DLD1 (cell line): ENCODE results near the gene MBTPS1.

Source experiments
- in situ Hi-C: cut with HindIII; loops from 2 replicates; pipeline ENCODE4 v1.10.0; 2017; ENCODE audit warnings: low sequenced_read_pairs

MBTPS1 gene

GRCh38 chr16:84081446-84081989 lies 35.2 kb downstream of the MBTPS1 start:
- in situ Hi-C loops: no loop called here

- in situ Hi-C loops: no loop called here
Measured at GRCh38 chr16:84080813-84081212, 35.9 kb downstream of the MBTPS1 start.

- in situ Hi-C loops: no loop called here
Measured at GRCh38 chr16:84080378-84080777, 36.4 kb downstream of the MBTPS1 start.

GRCh38 chr16:84079664-84080063 lies 37.1 kb downstream of the MBTPS1 start:
- in situ Hi-C loops: no loop called here

- in situ Hi-C loops: no loop called here
Measured at GRCh38 chr16:84075376-84075775, 41.4 kb downstream of the MBTPS1 start.

GRCh38 chr16:84074721-84075120 lies 42.0 kb downstream of the MBTPS1 start:
- in situ Hi-C loops: no loop called here

GRCh38 chr16:84072014-84072413 lies 44.7 kb downstream of the MBTPS1 start:
- in situ Hi-C loops: no loop called here

- in situ Hi-C loops: no loop called here
Measured at GRCh38 chr16:84071121-84071520, 45.6 kb downstream of the MBTPS1 start.

- in situ Hi-C loops: no loop called here
Measured at GRCh38 chr16:84069540-84069939, 47.2 kb downstream of the MBTPS1 start.

GRCh38 chr16:84068783-84069462 lies 47.8 kb downstream of the MBTPS1 start:
- in situ Hi-C loops: no loop called here

GRCh38 chr16:84068041-84068440 lies 48.7 kb downstream of the MBTPS1 start:
- in situ Hi-C loops: no loop called here

- in situ Hi-C loops: no loop called here
Measured at GRCh38 chr16:84067640-84068039, 49.1 kb downstream of the MBTPS1 start.

- in situ Hi-C loops: no loop called here
Measured at GRCh38 chr16:84065536-84066132, 51.1 kb downstream of the MBTPS1 start.

- in situ Hi-C loops: no loop called here
Measured at GRCh38 chr16:84063980-84064379, 52.8 kb downstream of the MBTPS1 start.

- in situ Hi-C loops: no loop called here
Measured at GRCh38 chr16:84062734-84063640, 53.8 kb downstream of the MBTPS1 start.

- in situ Hi-C loops: no loop called here
Measured at GRCh38 chr16:84061236-84061819, 55.4 kb downstream of the MBTPS1 start.

GRCh38 chr16:84059946-84060901 lies 56.5 kb downstream of the MBTPS1 start:
- in situ Hi-C loops: no loop called here

- in situ Hi-C loops: no loop called here
Measured at GRCh38 chr16:84059111-84059510, 57.6 kb downstream of the MBTPS1 start.

GRCh38 chr16:84058664-84059063 lies 58.1 kb downstream of the MBTPS1 start:
- in situ Hi-C loops: no loop called here

GRCh38 chr16:84058211-84058610 lies 58.5 kb downstream of the MBTPS1 start:
- in situ Hi-C loops: no loop called here
